SH-SY5Y (cell line): ENCODE results near the gene NCDN.

Experiments
- GATA2 ChIP-seq: IDR thresholded peaks from 2 replicates; pipeline ENCODE4 v1.6.1; 2011; ENCODE audit warnings: mild to moderate bottlenecking, low read depth, low read length
- GATA3 ChIP-seq: IDR thresholded peaks from 2 replicates; pipeline ENCODE4 v1.6.1; 2011; ENCODE audit warnings: low read depth, mild to moderate bottlenecking, low read length, moderate library complexity

- TF ChIP-seq GATA2 (no peak), GATA3 (no peak)
Measured at GRCh38 chr1:35537806-35538205, 19.8 kb upstream of the NCDN start.
